SKM-1 treated with dmso at 0.1 percent for 144 hours (cell line): ENCODE results near the gene ASB18.

ENCODE experiments used
- DNase-seq: peaks from one replicate; lab custom pipeline; 2025; ENCODE audit not compliant: unreplicated experiment; lab: John Stamatoyannopoulos, UW

The ASB18 gene

DNA sequence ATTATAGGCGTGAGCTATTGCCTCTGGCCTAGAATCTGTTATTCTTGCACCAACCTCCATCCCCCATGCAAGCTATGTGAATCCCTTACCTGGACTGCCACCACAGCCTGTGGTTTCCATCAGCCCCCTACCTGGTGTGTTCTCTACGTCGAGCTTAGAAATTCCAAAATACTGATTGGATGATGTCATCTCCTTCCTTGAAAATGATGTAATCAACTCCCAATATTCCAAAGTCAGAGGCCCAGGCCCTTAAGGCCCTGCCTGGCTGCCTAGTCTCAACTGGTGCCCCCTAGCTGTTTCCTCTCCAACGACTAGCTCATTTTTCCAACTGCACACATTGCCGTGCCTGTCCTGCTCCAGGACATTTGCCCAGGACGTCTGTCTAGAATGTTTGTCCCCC is 54.7 kb downstream of the ASB18 start:
- DNase-seq, result no peak

DNA sequence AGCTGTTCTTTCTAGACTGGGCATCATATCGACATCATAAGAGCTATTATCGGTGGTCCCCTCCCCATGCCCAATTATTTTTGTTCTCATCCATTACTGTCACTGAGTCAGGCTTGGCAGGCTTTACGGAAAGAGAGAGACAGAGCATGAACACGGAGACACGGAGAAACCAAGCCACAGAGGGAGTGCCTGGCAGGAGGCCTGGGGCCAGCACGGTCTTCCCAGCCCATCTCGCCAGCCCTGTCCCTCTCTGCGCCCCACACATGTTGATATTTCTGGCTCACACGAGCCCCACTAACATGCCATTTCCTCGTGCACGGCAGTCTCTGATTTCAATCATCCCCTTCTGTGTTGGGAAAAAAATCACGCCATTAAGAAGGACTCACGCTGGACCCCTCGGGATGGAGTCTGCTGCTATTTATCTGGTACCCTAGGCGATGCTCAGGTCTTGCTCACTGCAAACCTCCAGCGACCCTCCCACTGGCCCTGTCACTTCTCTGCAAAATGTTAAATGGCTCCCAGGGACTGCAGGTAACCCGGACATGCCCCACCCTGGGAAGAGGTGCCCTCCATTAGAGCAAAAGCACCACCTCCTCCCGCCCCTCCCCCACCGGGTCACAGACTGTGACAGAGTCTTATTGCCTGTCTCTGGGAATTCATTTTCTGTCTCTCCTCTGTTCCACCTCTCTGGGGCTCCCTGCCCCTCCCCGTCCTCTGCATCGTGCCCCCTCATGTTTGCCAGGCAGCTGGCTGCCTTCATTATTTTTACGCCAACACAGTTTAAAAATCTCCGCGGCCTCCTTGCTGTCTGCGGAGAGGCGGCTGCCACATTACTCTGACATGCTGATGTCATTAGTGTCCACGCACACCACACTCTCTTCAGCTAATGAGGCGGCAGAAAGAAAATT is 55.9 kb downstream of the ASB18 start:
- DNase-seq, result no peak

DNA sequence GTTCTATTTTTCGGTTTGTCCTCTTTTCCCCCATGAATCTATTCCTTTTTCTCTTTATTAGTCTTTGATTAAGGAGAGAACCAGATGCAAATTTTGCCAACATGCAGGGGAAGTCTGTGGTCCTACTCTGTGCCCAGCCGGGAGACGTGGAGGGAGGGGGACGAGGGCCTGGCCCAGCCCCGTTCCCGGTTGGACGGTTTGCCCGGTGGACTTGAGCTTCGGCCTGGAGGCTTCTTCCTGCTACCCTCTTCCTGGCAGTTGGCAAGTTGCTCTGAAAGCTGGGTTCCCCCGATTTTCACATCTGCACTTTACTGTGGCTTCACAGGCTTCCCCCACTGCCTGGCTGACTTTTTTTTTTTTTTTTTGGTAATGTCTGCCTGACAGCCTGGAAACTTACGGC is 56.7 kb downstream of the ASB18 start:
- no peak for DNase-seq

DNA sequence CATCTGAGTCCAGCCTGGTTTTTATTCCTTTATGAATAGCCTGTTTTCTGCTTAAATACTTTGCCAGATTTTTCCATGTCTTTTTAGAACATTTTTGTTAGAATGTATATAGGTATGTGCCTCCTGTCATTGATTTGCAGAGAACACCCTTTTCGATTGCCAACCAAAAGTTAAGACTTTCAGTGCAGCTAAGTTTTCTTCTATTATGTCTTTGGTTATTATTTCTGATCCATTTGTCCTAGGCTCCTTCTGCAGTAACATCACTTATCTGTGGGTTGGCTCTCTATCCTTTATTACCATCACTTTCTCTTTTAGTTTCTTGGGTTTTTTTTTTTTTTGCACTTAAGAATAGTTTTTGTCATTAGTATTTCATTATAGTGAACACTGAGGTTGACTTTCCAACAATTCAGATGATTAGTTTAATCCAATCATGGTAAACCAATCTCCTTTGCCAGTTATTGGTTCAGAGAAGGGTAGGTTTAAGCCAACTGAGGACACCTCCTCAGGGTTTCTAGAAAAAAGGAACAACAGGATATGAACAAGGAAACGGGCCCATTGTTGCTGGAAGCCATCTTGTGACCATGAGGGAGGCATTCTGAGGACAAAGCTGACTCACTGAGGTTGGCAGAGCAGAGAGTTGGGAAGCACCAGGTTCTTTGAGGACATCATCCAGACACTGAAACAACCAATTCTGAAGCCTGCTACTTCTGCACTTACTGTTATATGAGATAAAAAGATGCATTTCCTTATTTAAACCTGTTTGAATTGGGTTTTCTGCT is 58.1 kb downstream of the ASB18 start:
- no peak for DNase-seq

DNA sequence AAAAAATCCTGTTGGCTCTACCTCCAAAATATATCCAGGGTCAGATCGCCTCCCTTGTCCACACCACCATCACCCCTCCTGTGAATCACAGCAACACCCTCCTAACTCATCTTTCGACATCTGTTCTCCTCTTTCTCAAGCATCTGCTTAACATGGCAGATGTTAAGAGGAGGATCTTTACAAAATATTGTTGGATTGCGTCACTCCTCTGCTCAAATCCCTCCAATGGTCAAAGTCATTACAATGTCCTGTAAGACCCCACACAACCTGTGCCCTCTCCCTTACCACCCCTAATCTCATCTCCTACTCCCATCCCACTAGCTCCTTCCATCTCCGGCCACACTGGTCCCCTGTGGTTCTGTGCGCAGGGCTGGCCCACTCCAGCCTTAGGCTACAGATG is 59.3 kb downstream of the ASB18 start:
- no peak for DNase-seq

DNA sequence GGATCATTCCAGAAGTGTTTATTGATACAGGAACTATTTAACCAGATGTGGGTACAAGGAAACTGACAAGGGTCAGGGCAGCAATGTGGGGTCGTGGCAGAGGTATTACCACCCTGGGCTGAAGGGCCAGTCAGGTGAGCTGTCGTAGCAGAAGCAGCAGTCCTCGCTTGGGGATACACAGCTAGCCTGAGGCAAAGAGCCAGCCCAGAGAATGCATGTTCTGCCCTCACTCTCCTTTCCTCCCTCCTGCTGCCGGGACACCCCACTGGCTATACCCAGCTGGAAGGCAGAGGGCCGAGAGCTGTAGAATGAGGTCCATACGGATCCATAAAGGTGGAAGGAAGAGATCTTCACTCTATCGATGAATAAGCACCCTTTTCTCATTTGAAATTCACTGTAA is 63.8 kb downstream of the ASB18 start:
- DNase-seq, result no peak

DNA sequence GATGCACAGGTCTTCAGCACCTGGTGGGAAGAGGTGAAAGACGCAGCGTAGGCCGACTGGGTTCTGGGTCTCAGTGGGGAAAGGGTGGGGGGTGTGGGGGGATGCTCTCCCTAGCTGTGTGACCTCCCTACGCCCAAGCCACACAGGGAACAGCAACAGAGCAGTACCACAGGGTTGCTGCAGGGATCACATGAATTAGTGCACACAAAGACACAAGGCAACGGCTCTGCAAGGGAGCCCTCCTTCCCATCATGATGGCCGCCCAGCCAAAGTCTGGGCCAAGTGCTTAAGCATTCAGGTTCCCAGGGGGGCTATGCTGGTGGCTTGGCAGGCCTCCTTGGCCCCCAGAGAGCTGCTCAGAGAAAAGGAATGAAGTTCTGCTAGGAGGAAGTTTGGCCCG is 67.8 kb downstream of the ASB18 start:
- DNase-seq, result no peak

DNA sequence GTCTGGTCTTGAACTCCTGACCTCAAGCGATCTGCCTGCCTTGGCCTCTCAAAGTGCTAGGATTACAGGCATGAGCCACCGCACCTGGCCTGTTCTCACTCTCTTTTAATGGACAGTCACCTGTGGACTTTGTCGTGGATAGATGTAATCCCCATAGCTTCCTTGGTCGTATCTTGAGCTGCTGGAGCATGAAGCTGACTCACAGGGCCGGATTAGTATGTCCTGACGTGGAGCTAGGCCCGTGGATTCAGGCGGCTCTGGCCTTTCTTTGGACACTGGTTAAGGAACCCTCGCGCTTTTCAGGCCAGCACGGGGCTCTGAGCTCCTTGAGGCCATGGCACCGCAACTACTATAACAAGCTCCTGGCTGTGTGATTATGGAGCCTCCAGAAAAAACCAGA is 68.5 kb downstream of the ASB18 start:
- no peak for DNase-seq

DNA sequence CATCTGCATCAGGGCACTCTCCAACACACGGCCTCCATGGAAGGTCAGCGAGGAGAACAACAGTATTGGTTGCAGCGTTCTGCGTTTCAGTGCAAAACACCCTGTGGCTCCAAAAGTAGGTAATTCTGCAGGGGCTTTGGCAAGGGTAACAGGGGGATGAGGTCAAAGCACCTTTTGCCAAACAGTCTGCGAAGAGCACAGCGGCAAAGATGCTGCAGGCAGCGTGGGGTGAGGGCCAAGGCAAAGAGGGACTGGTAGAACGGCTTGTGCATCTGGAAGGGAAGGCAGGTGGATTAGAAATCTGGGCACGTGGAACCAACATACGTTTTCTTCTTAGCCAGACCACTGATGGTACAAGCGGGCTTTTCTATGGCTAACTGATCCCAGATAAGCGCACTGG is 69.4 kb downstream of the ASB18 start:
- no peak for DNase-seq

DNA sequence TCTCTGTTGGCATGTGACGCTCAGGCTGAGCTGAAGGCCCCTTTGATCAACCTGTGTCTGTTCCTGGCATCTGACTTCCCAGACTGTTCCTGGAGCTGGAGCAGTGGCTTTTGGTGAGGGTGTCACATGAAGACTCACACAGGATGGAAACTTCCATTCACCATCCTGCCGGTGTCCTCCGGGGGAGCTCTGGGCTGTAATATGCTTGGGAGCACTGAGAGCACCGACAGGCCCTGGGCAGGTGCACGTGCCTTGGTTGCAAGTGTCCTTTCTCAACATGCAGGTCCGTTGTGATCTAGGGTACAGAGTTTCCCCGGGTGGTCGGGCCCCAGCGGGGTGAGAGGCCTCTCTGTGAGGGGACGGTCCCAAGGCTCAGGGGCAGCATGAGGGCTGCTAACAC is 71.2 kb downstream of the ASB18 start:
- DNase-seq, result no peak

DNA sequence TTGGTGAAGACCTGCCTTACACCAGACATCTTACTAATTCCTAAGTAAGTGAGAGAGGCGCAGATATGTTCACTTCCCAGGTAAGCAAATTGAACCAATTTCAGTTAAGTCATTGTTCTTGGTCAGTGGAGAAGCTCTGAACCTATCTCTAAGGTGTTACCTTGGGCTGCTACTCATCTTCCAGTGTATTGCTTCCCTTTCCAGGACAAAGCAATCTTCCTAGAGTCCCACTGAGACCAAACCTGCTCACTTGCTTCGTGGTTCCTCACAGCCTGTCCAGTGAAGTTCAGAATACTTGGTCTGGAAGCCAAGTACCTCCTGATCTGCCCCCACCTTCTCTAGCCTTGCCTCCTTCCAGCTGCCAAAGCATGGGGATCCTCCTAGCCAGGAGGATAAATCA is 73.5 kb downstream of the ASB18 start:
- no peak for DNase-seq

DNA sequence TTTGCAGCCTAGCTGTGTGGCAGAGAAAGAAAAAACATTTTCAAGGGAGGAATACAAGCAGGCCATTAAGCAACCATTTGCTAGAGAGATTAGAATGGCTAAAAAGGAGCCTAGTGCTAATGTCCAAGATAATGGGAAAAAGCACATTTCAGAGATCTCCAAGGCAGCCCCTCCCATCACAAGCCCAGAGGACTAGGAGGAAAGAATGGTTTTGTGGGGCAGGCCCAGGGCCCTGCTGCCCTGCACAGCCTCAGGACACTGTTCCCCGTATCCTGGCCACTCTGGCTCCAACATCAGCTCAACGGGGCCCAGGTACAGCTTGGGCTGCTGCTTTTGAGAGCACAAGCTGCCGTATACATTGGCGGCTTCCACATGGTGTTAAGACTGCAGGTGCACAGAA is 79.5 kb downstream of the ASB18 start:
- no peak for DNase-seq

DNA sequence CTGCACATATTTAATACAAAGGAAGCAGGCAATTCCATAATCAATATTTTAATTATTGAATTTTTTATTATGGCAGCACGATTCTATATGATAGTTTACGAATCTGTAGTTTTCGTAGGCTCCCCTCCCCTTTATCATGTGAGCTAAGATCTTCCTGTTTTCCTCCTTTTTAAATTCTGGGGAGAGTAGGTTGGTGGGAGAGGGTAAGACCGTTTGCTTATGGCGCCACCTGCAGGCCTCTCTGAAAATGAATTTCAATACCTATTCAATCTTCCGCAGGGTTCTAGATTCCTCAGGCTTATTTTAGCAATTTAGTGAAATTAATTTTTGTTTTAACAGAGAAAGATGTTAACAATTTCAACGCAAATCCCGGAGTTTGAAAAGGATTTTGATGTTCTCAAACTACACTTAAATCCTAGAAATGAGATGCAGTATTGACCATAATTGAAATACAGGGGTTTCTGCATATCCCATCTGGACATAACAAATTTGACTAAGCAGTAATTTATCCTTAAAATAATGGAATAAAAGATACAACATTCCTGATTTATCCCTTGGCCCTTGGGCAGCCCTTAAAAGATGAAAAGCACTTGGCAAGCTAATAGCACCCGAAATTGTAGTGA is 83.3 kb downstream of the ASB18 start:
- peak; percentile 55 for DNase-seq

DNA sequence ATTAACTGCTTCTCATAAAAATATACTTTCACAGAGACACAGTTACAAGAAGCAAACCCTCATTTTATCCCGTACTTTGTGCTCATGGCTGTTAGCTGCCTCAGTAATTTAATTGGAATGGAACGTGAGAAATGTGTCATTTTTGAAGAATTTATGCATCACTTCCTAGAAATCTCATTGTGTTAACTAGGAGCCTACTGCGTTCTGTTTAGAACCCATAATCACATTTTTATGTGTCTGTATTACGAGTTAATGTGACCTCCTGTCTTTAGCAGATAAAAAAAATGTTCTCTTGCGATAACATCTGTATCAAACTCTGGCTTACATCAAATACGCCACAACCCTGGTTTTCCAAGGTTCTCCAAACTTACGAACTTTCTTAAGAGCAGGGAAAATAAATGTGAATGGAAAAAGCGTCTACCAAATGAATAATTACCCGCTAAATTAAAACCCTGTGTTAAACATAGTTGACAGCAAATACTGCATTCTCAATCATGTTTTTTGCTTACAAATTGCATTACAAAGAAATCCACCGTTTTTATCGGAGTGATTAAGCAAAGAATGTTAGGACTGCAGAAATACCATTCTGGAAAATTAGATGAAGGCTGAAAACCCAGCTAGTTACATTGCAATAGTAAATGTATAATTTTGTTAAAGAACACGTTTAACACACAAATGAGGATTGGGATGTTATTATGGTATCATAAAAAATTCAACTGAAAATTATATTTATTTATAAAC is 84.0 kb downstream of the ASB18 start:
- DNase-seq, result no peak

DNA sequence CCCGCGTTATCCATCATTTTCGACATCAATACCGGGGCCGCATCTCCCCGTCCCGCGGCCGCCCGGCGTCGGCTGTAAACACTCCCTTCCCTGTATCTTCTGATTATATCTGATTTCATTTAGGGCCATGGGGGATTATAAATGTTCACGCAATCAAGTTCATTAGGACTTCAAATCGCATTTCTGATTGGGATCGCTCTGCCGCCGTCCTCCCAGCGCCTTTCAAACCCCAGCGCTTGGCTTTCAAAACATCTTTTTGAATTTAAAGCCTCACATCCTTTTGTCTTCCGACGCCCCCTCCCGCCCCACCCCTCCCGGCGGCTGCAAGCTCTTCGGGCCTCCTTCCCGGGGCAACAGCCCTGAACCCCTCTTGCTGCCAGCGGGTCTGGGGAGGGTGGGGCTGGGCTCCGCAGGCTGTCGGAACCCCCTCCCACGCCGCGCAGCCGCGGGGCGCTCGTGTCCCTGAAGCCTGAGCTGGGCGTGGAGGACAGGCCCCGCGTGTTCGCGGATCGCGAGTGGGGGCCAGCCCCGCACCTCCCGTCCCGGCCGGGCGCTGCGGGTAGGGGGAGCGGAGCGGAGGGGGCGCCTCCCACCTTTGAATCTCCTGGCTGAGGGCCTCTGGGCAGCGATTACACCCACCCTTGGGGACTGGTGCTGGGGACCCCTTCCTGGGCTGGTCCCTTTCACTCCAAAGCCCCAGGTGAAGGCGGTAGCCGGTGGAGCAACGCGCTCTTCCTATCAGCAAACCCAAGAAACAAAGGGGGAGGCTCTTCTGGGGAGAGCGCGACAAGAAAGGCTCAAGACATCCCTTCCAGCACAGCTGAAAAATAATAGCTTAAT is 84.8 kb downstream of the ASB18 start:
- no peak for DNase-seq

DNA sequence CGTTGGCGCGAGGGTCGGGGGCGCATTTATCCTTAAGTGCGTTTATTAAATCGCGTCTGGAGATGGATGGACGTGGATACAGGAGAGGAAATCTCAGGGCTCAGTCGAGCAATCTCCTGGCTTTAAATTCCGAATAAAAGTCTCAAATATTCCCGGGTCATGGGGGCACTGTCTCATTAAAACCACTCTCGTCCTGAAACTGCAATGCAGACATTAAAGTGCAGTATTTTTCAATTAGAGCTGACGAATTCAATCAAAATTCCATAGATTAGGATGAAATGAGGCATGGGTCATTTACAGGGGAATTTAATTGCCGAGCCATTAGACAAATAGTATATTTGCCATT is 85.3 kb downstream of the ASB18 start:
- no peak for DNase-seq

DNA sequence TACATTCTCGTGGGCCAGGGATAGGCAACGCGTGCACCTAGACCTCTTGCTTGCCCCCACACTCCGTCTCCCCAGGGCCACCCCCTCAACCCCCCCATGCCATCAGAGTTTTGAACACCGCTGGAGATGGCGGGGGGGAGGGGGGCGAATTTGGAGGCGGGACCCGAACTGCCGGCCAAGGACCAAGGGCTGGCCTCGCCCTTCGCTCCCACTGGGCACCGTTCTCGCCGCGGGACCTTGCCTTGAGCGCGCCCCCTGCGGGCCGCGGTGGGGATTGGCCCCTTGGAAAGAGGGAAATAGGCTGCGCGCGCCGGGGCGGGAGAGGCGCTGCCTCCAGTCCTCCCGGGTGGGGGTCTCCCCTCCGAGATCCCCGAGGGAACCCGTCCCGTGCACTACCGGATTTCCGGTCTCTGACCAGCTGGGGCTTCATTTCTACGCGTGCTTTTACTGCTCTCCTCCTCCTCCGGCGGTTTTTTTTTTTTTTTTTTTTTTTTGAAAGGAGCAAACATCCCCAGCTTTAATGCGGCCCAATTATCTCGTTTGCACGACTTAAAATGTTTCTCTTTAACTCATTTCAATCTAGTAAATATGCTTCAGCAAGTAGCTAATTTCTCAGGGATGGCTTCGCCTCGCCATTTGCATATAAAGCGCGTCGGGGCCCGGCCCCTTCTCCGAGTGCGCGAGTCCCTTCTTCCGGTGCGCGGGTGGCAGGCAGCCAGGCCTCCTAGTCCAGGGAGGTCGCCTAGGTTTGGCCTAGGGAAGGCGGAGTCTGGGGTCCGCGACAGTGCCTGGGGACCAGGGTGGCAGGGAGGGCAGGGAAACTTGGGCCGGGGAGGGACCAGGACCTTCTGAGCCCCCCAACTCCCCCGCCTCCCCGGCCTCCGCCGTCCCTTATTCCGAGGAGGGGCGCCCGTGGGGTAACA is 86.0 kb downstream of the ASB18 start:
- DNase-seq, result peak; percentile 60

DNA sequence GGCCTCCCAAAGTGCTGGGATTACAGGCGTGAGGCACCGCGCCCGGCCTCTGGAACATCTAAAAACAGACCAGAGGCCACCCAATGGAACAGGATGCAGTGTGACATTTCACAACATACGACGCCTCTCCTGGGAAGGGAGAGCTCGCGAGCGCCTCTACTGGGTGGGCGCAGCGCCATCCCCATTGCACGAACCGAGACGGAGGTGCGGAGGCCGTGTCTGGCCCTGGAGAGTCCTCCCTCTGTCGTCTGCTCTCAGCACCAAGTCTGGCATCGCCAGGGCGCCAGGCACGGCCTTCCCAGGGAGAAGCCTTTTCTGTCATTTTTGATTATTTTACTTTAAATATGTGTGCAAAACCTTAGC is 86.6 kb downstream of the ASB18 start:
- DNase-seq, result peak; percentile 51

DNA sequence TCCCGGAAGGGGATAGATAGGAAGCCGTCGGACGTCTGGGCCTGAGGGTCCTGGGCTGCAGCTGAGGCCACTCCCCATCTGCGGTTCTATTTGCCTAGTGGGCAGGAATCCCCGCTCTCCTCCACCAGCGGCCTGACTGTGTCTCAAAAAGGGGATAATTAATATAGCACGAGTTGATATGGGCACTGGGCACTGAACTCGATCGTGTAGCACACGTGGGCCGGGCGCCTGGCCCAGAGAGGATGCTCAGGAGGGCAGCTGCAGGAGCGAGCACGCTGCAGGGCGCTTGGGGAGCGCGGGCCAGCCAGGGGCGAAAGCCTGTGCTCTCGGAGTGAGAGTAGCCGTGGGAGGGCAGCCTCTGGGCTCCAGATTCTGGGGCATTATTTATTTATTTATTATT is 87.3 kb downstream of the ASB18 start:
- no peak for DNase-seq
